Measurements from ENCODE around the gene GALR1. TPM values are rescaled to one million over a fixed set of nuclear protein-coding genes. Genes with fewer than 3 reads are reported as not detected.
"Not testable (repeated sequence)": the region's sequence is repeated elsewhere in the genome, so short reads cannot be mapped to it uniquely, and the experiment has no call there.

GALR1 gene
- total RNA-seq, 1 experiment from 2014 or later: not detected

- H3K9ac ChIP-seq (ENCODE audit: low read length): no peak overlapping the region
- no peaks in the 10 kb centered on the region for H3K9me2 ChIP-seq (ENCODE audit: insufficient read depth)
- POLR2A ChIA-PET: no interaction called here
- CTCF ChIA-PET: no interaction called here
- H3K4me2 ChIP-seq (ENCODE audit: low read length): no peak overlapping the region
- TF ChIP-seq ZNF274 (IDR thresholded peaks at IDR 0.05; ENCODE audit: low read depth, low read length) (no peak), FOSL1 (IDR thresholded peaks at IDR 0.05; ENCODE audit: low read depth) (no peak), REST (IDR thresholded peaks at IDR 0.05; ENCODE audit: low read depth) (no peak), SIN3A (IDR thresholded peaks at IDR 0.05; ENCODE audit: low read depth) (no peak), RAD21 (IDR thresholded peaks at IDR 0.05; ENCODE audit: low read depth) (no peak)
- RAD21 ChIA-PET (ENCODE audit: low non-redundant PET in 1 of 2, low total read pairs in 2 of 2, uncharacterized antibody in 2 of 2, unreplicated experiment in 2 of 2): no interaction called here
- 0 out of 2 replicates have a peak, but pooled peaks cover 9% of the 10 kb centered on the region for H3K27me3 ChIP-seq (ENCODE audit: insufficient read depth, low read length)
- H3K36me3 ChIP-seq (ENCODE audit: control insufficient read depth in 1 of 2, insufficient read depth in 2 of 2, low read length in 2 of 2): no peaks in the 10 kb centered on the region
- ATAC-seq: no peak
- H3K27ac ChIP-seq (ENCODE audit: low read depth, low read length): no peak overlapping the region
- H3K4me3 ChIP-seq (replicated peaks in 1 of 2; ENCODE audit: low read depth in 1 of 2, low read length in 2 of 2): no peak overlapping the region
- no TSS peak for BruUV-seq (replicated peaks)
- H2AFZ ChIP-seq (ENCODE audit: low read depth, low read length, poor library complexity, severe bottlenecking): no peak overlapping the region
- H3K79me2 ChIP-seq (ENCODE audit: insufficient read depth, low read length): no peaks in the 10 kb centered on the region
- no peaks in the 10 kb centered on the region for H4K20me1 ChIP-seq (ENCODE audit: insufficient read depth)
- no peaks in the 10 kb centered on the region for H3K9me3 ChIP-seq (ENCODE audit: control insufficient read depth in 1 of 2, insufficient read depth in 1 of 2, low read depth in 1 of 2, low read length in 2 of 2)
- H3K4me1 ChIP-seq (ENCODE audit: control insufficient read depth in 1 of 2, insufficient read depth in 2 of 2, low read length in 2 of 2): no peaks in the 10 kb centered on the region
- DNase-seq (ENCODE audit: low read depth, low spot score): no peak
- intact Hi-C loops (cut with micrococcal nuclease): no loop called here
Observed at GRCh38 chr18:77271576-77272481, 22.2 kb downstream of the GALR1 start.

- H3K27me3 ChIP-seq (ENCODE audit: insufficient read depth, low read length); H3K9me3 ChIP-seq (ENCODE audit: control insufficient read depth in 1 of 2, insufficient read depth in 1 of 2, low read depth in 1 of 2, low read length in 2 of 2); H3K9me2 ChIP-seq (ENCODE audit: insufficient read depth); BruUV-seq (replicated peaks); RAD21 ChIA-PET (ENCODE audit: low non-redundant PET in 1 of 2, low total read pairs in 2 of 2, uncharacterized antibody in 2 of 2, unreplicated experiment in 2 of 2); H3K9ac ChIP-seq (ENCODE audit: low read length); H3K79me2 ChIP-seq (ENCODE audit: insufficient read depth, low read length); DNase-seq (ENCODE audit: low read depth, low spot score); POLR2A ChIA-PET; CTCF ChIA-PET; H2AFZ ChIP-seq (ENCODE audit: low read depth, low read length, poor library complexity, severe bottlenecking); H4K20me1 ChIP-seq (ENCODE audit: insufficient read depth); H3K4me3 ChIP-seq (replicated peaks in 1 of 2; ENCODE audit: low read depth in 1 of 2, low read length in 2 of 2); H3K27ac ChIP-seq (ENCODE audit: low read depth, low read length); H3K4me2 ChIP-seq (ENCODE audit: low read length); intact Hi-C loops (cut with micrococcal nuclease); H3K4me1 ChIP-seq (ENCODE audit: control insufficient read depth in 1 of 2, insufficient read depth in 2 of 2, low read length in 2 of 2); ATAC-seq; H3K36me3 ChIP-seq (ENCODE audit: control insufficient read depth in 1 of 2, insufficient read depth in 2 of 2, low read length in 2 of 2): not testable (repeated sequence)
Observed at GRCh38 chr18:77290841-77291240, 41.2 kb downstream of the GALR1 start.
